Measurements from ENCODE around the gene OBSCN. TPM values are rescaled to one million over a fixed set of nuclear protein-coding genes. Genes with fewer than 3 reads are reported as not detected.

OBSCN gene
- total and polyA plus RNA-seq, 10 of the 15 experiments (the other 5 are each of a cell fraction or from before 2014, with no cell fraction given), result 0.01 to 0.36 (median 0.08) TPM; not detected in 2

DNA sequence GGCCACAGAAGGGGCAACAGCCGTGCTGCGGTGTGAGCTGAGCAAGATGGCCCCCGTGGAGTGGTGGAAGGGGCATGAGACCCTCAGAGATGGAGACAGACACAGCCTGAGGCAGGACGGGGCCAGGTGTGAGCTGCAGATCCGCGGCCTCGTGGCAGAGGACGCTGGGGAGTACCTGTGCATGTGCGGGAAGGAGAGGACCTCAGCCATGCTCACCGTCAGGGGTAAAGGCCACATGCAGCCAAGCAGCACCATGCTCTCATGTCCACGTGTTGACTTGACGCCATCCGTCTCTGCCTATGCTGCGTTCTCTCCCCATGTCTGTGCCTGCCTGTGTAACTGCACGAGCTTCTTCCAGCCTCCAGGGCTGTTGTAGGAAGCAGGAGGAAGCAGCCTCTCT lies 85.5 kb downstream of the OBSCN start:
- no peaks in the 10 kb centered on the region for H3K79me2 ChIP-seq (ENCODE audit: control insufficient read depth, insufficient read depth, low read length)
- ChIA-PET SMC1A (ENCODE audit: uncharacterized antibody, unreplicated experiment) (no interaction called here), POLR2A (no interaction called here), RAD21 (ENCODE audit: unreplicated experiment) (no interaction called here), CTCF (no interaction called here)
- no peak for TF ChIP-seq RAD21 (IDR thresholded peaks at IDR 0.05; ENCODE audit: insufficient read depth, low read depth, low read length)
- no peak for TF ChIP-seq IRF4 (IDR thresholded peaks at IDR 0.05; ENCODE audit: low read depth, low read length)
- TF ChIP-seq CEBPB (IDR thresholded peaks at IDR 0.05; ENCODE audit: borderline replicate concordance in 1 of 2, low read depth in 2 of 2, low read length in 2 of 2), result no peak
- TF ChIP-seq SIN3A (IDR thresholded peaks at IDR 0.05; ENCODE audit: low read depth, low read length), result no peak
- no peak for TF ChIP-seq PML (IDR thresholded peaks at IDR 0.05; ENCODE audit: low read length)
- TF ChIP-seq ZNF207 (IDR thresholded peaks at IDR 0.05; ENCODE audit: borderline replicate concordance), result no peak
- TF ChIP-seq ATF7 (IDR thresholded peaks at IDR 0.05; ENCODE audit: low read depth), result no peak
- TF ChIP-seq, protein P1, sequence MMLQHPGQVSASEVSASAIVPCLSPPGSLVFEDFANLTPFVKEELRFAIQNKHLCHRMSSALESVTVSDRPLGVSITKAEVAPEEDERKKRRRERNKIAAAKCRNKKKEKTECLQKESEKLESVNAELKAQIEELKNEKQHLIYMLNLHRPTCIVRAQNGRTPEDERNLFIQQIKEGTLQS (IDR thresholded peaks at IDR 0.05; ENCODE audit: borderline replicate concordance, extremely low read depth, low read depth, low read length), result no peak
- no peak for TF ChIP-seq MEF2A (IDR thresholded peaks at IDR 0.05; ENCODE audit: insufficient read depth, low read depth, low read length)
- TF ChIP-seq, protein P2, sequence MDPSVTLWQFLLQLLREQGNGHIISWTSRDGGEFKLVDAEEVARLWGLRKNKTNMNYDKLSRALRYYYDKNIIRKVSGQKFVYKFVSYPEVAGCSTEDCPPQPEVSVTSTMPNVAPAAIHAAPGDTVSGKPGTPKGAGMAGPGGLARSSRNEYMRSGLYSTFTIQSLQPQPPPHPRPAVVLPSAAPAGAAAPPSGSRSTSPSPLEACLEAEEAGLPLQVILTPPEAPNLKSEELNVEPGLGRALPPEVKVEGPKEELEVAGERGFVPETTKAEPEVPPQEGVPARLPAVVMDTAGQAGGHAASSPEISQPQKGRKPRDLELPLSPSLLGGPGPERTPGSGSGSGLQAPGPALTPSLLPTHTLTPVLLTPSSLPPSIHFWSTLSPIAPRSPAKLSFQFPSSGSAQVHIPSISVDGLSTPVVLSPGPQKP (IDR thresholded peaks at IDR 0.05; ENCODE audit: low read depth, low read length), result no peak
- no peak for TF ChIP-seq TARDBP (IDR thresholded peaks at IDR 0.05; ENCODE audit: borderline replicate concordance)
- TF ChIP-seq SPI1 (IDR thresholded peaks at IDR 0.05; ENCODE audit: borderline replicate concordance, insufficient read depth, low read depth, low read length), result no peak
- TF ChIP-seq KLF5 (IDR thresholded peaks at IDR 0.05; ENCODE audit: partially characterized antibody), result no peak
- no peak for TF ChIP-seq MYB (IDR thresholded peaks at IDR 0.05; ENCODE audit: borderline replicate concordance, low read depth, low read length)
- no peak for TF ChIP-seq CREB1 (IDR thresholded peaks at IDR 0.05; ENCODE audit: low read depth)
- no peak for FAIRE-seq
- no peak overlapping the region for H3K9ac ChIP-seq (ENCODE audit: control insufficient read depth, insufficient read depth, low read length)
- DNase-seq (ENCODE audit: low read depth, low spot score), result no peak
- H3K27ac ChIP-seq (ENCODE audit: control insufficient read depth, insufficient read depth), result no peak overlapping the region
- no peaks in the 10 kb centered on the region; a peak in 1 of 4 replicates for H3K27me3 ChIP-seq (replicated peaks in 1 of 2; ENCODE audit: control insufficient read depth in 2 of 2, insufficient read depth in 2 of 2, low read length in 1 of 2)
- intact Hi-C loops (cut with micrococcal nuclease; ENCODE audit: unreplicated experiment), result no loop called here
- no peak for ATAC-seq
- H3K4me3 ChIP-seq, result no peak overlapping the region
- no peaks in the 10 kb centered on the region for H3K9me3 ChIP-seq (replicated peaks; ENCODE audit: control insufficient read depth, insufficient read depth, low read length)
- 27% methylated on average over 15 of the region's 15 CpGs for WGBS (ENCODE audit: insufficient coverage, insufficient replicate concordance, low lambda C conversion rate, missing lambda C conversion rate)
- no peaks in the 10 kb centered on the region for H3K36me3 ChIP-seq (ENCODE audit: control insufficient read depth in 2 of 2, insufficient read depth in 2 of 2, low read length in 1 of 2)
- H2AFZ ChIP-seq (ENCODE audit: control insufficient read depth, low read depth, low read length), result no peak overlapping the region
- no TSS peak for BruUV-seq (replicated peaks)
- H4K20me1 ChIP-seq (ENCODE audit: control insufficient read depth, insufficient read depth), result no peaks in the 10 kb centered on the region
- no peaks in the 10 kb centered on the region for H3K4me1 ChIP-seq (ENCODE audit: control insufficient read depth, insufficient read depth, low read length)
- no peak overlapping the region for H3K4me2 ChIP-seq (ENCODE audit: control insufficient read depth, insufficient read depth)
- in situ Hi-C loops (cut with MboI), result no loop called here
